CD4-positive, alpha-beta T cell (primary cell): Measurements from ENCODE around the gene NTRK2. TPM values are rescaled to one million over a fixed set of nuclear protein-coding genes. Genes with fewer than 3 reads are reported as not detected.

Experiments
- ATAC-seq: fragments of 200-7000 bp; cut with Tn5 transposase; one replicate; pipeline ENCODE4 v1.10.0; 2022; ENCODE audit warnings: mild to moderate bottlenecking; ENCODE audit not compliant: poor library complexity
- CTCF ChIA-PET: fragments of 350-600 bp; sonication (Branson Sonifier 250); formaldehyde crosslinking; loops from one replicate; lab custom pipeline; 2021; ENCODE audit warnings: antibody characterized with exemption, inconsistent platforms; lab: Charles Lee
- POLR2A ChIA-PET: fragments of 350-600 bp; sonication (Branson Sonifier 250); formaldehyde crosslinking; loops from one replicate; lab custom pipeline; 2021; ENCODE audit warnings: antibody characterized with exemption, inconsistent platforms; lab: Charles Lee
- DNase-seq, 14 experiments: peaks; one replicate each; pipeline ENCODE4 v3.0.0-alpha.2; 2013 to 2020; ENCODE audit warnings: mixed read lengths in 2 of 14
- H3K27ac ChIP-seq, 2 donors: one replicate each; pipeline versions ENCODE4 v1.5.1 to v1.7.0; 2013; ENCODE audit warnings: low read length in 2 of 2, low read depth in 1 of 2, mild to moderate bottlenecking in 1 of 2
- H3K27me3 ChIP-seq, 2 experiments: 1 replicate in 1 of 2; 2 replicates in 1 of 2; pipeline versions ENCODE4 v1.6.1 to v1.7.0; 2013; ENCODE audit warnings: low read length in 2 of 2, control low read depth in 1 of 2, mild to moderate bottlenecking in 1 of 2, moderate library complexity in 1 of 2; ENCODE audit not compliant: insufficient read depth in 2 of 2, control insufficient read depth in 1 of 2
- H3K36me3 ChIP-seq: one replicate; pipeline ENCODE4 v1.6.1; 2013; ENCODE audit warnings: low read length, control low read depth; ENCODE audit not compliant: insufficient read depth
- H3K4me1 ChIP-seq: one replicate; pipeline ENCODE4 v1.6.1; 2013; ENCODE audit warnings: low read length, control low read depth; ENCODE audit not compliant: insufficient read depth
- H3K4me3 ChIP-seq: one replicate; pipeline ENCODE4 v1.5.1; 2013; ENCODE audit warnings: mild to moderate bottlenecking, low read length, moderate library complexity
- H3K9me3 ChIP-seq, 2 experiments: 1 replicate in 1 of 2; 2 replicates in 1 of 2; pipeline versions ENCODE4 v1.6.1 to v1.7.0; 2013; ENCODE audit warnings: low read length in 2 of 2, mild to moderate bottlenecking in 2 of 2, control low read depth in 1 of 2, moderate library complexity in 1 of 2; ENCODE audit not compliant: control insufficient read depth in 1 of 2, insufficient read depth in 1 of 2
- H3K27ac Mint-ChIP-seq: one replicate; pipeline ENCODE4 v1.8.0; 2020; ENCODE audit warnings: mixed read lengths
- H3K27me3 Mint-ChIP-seq: one replicate; pipeline ENCODE4 v1.8.0; 2021; ENCODE audit warnings: mixed read lengths
- H3K36me3 Mint-ChIP-seq: one replicate; pipeline ENCODE4 v1.8.0; 2021; ENCODE audit warnings: low read depth, mixed read lengths
- H3K4me1 Mint-ChIP-seq: one replicate; pipeline ENCODE4 v1.8.0; 2021; ENCODE audit warnings: low read depth, mixed read lengths
- H3K4me3 Mint-ChIP-seq: one replicate; pipeline ENCODE4 v1.8.0; 2020; ENCODE audit warnings: mild to moderate bottlenecking, mixed read lengths
- H3K9me3 Mint-ChIP-seq: one replicate; pipeline ENCODE4 v1.8.0; 2020; ENCODE audit warnings: mixed read lengths
- intact Hi-C, 2 experiments: fragments of 100-400 bp; cut with DNase I in 1 of 2; cut with micrococcal nuclease in 1 of 2; formaldehyde crosslinking; loops; one replicate each; pipeline versions ENCODE4 v1.15.1 to v1.9.0; 2023 to 2025; cut with DNase I, micrococcal nuclease
- total RNA-seq, 174 experiments: library from RNA in 2 of 174; stranded (reverse) in 2 of 174; gene quantifications; one replicate each; pipeline ENCODE4 v1.2.3 and lab custom pipeline; 2021 to 2026
- TF ChIP-seq, protein P1 (sequence below): fragments of 200-600 bp; IDR thresholded peaks from one replicate; pipeline ENCODE4 v1.8.0; 2022; ENCODE audit warnings: antibody characterized with exemption, mild to moderate bottlenecking

Gene NTRK2
- total RNA-seq, 2 experiments from 2014 or later, result 0.06 to 0.14 TPM

DNA sequence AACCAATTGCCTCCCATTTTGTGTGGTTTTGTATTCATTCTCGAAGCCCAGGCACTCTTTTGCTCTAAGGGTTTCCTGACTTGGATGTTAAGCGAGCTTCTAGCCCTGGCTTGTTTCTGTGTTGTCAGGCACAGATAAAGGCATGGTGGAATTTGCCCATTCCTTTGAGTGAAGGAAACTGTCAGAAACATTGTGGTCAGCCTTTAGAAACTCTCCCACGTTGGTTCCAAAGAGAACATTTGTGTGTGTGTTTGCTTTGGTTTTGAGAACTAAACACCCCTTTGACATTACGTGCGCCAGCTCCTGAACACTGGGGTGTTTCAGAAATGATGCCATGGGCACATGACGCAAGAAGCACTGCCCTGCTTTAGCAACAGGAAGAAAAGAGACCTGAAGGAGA is 320.9 kb downstream of the NTRK2 start:
- ChIA-PET CTCF (no interaction called here), POLR2A (no interaction called here)
- no peaks in the 10 kb centered on the region for H3K27me3 ChIP-seq
- intact Hi-C loops, result no loop called here
- H3K36me3 Mint-ChIP-seq, result no peaks in the 10 kb centered on the region
- peaks cover 19% of the 10 kb centered on the region for H3K27me3 Mint-ChIP-seq
- no peaks in the 10 kb centered on the region for H3K9me3 Mint-ChIP-seq
- H3K4me3 Mint-ChIP-seq, result no peak overlapping the region
- DNase-seq (no peak), ATAC-seq (no peak)
- no peak overlapping the region for H3K27ac ChIP-seq
- H3K4me1 ChIP-seq, result no peaks in the 10 kb centered on the region
- TF ChIP-seq, protein P1, sequence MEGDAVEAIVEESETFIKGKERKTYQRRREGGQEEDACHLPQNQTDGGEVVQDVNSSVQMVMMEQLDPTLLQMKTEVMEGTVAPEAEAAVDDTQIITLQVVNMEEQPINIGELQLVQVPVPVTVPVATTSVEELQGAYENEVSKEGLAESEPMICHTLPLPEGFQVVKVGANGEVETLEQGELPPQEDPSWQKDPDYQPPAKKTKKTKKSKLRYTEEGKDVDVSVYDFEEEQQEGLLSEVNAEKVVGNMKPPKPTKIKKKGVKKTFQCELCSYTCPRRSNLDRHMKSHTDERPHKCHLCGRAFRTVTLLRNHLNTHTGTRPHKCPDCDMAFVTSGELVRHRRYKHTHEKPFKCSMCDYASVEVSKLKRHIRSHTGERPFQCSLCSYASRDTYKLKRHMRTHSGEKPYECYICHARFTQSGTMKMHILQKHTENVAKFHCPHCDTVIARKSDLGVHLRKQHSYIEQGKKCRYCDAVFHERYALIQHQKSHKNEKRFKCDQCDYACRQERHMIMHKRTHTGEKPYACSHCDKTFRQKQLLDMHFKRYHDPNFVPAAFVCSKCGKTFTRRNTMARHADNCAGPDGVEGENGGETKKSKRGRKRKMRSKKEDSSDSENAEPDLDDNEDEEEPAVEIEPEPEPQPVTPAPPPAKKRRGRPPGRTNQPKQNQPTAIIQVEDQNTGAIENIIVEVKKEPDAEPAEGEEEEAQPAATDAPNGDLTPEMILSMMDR, result no peak
- no peaks in the 10 kb centered on the region for H3K36me3 ChIP-seq
- no peaks in the 10 kb centered on the region for H3K4me1 Mint-ChIP-seq
- H3K27ac Mint-ChIP-seq, result no peak overlapping the region
- no peak overlapping the region for H3K4me3 ChIP-seq
- H3K9me3 ChIP-seq, result peaks cover 0 to 7% of the 10 kb centered on the region in 2 experiments

- ChIA-PET CTCF (no interaction called here), POLR2A (no interaction called here)
- no peaks in the 10 kb centered on the region for H3K9me3 Mint-ChIP-seq
- Histone ChIP-seq H3K27ac (no peak overlapping the region), H3K27me3 (no peaks in the 10 kb centered on the region), H3K36me3 (no peaks in the 10 kb centered on the region), H3K4me1 (no peaks in the 10 kb centered on the region), H3K4me3 (no peak overlapping the region), H3K9me3 (peaks cover 0 to 7% of the 10 kb centered on the region in 2 experiments)
- no peak overlapping the region for H3K27ac Mint-ChIP-seq
- no peak overlapping the region for H3K4me3 Mint-ChIP-seq
- intact Hi-C loops, result no loop called here
- DNase-seq (no peak), ATAC-seq (no peak)
- peaks cover 17% of the 10 kb centered on the region for H3K27me3 Mint-ChIP-seq
- no peaks in the 10 kb centered on the region for H3K36me3 Mint-ChIP-seq
- TF ChIP-seq, protein P1, result no peak
- no peaks in the 10 kb centered on the region for H3K4me1 Mint-ChIP-seq
These were observed 321.5 kb downstream of the NTRK2 start for GRCh38 chr9:84990850-84991513.

- Histone ChIP-seq H3K9me3 (peaks cover 0 to 7% of the 10 kb centered on the region in 2 experiments), H3K27me3 (no peaks in the 10 kb centered on the region), H3K27ac (no peak overlapping the region), H3K36me3 (no peaks in the 10 kb centered on the region), H3K4me1 (no peaks in the 10 kb centered on the region), H3K4me3 (no peak overlapping the region)
- peaks cover 17% of the 10 kb centered on the region for H3K27me3 Mint-ChIP-seq
- ATAC-seq, result no peak
- ChIA-PET CTCF (no interaction called here), POLR2A (no interaction called here)
- H3K36me3 Mint-ChIP-seq, result no peaks in the 10 kb centered on the region
- no peak for DNase-seq
- no peaks in the 10 kb centered on the region for H3K9me3 Mint-ChIP-seq
- H3K27ac Mint-ChIP-seq, result no peak overlapping the region
- intact Hi-C loops, result no loop called here
- H3K4me3 Mint-ChIP-seq, result no peak overlapping the region
- TF ChIP-seq, protein P1, result no peak
- no peaks in the 10 kb centered on the region for H3K4me1 Mint-ChIP-seq
These were observed 322.0 kb downstream of the NTRK2 start for GRCh38 chr9:84991514-84991870.
